NT2/D1 (cell line): Measurements from ENCODE around the gene GAA.
A peak's percentile ranks its signal among the peaks of the same experiment; 100 is the strongest.

Source experiments
- DNase-seq: peaks from one replicate; pipeline ENCODE4 v3.0.0-alpha.2; 2011; ENCODE audit warnings: low read depth, low spot score
- H3K27me3 ChIP-seq: 2 replicates; pipeline ENCODE4 v1.6.0; 2011; ENCODE audit warnings: mild to moderate bottlenecking; ENCODE audit not compliant: insufficient read length, insufficient read depth
- H3K36me3 ChIP-seq: 2 replicates; pipeline ENCODE4 v1.6.1; 2011; ENCODE audit warnings: mild to moderate bottlenecking, low read length, mixed read lengths; ENCODE audit not compliant: insufficient read depth, insufficient read length
- H3K4me1 ChIP-seq: 2 replicates; pipeline ENCODE4 v1.5.1; 2011; ENCODE audit not compliant: insufficient read depth, insufficient read length
- H3K4me3 ChIP-seq: 2 replicates; pipeline ENCODE4 v1.5.1; 2011; ENCODE audit warnings: low read depth; ENCODE audit not compliant: insufficient read length
- H3K9ac ChIP-seq: 2 replicates; pipeline ENCODE4 v1.6.0; 2011; ENCODE audit warnings: low read depth; ENCODE audit not compliant: insufficient read length
- H3K9me3 ChIP-seq: 2 replicates; pipeline ENCODE4 v1.5.1; 2011; ENCODE audit warnings: mild to moderate bottlenecking, low read length; ENCODE audit not compliant: insufficient read depth
- SUZ12 ChIP-seq: IDR thresholded peaks from 2 replicates; pipeline ENCODE4 v1.6.1; 2011; ENCODE audit not compliant: insufficient read length, insufficient read depth; ENCODE audit errors: extremely low read depth
- YY1 ChIP-seq: IDR thresholded peaks from 2 replicates; pipeline ENCODE4 v1.6.1; 2011; ENCODE audit not compliant: insufficient read length, insufficient read depth
- ZNF274 ChIP-seq: IDR thresholded peaks from 2 replicates; pipeline ENCODE4 v1.6.1; 2011; ENCODE audit warnings: mild to moderate bottlenecking, low read depth, low read length

Gene GAA

GRCh38 chr17:80095038-80095843, 6.1 kb upstream of the GAA start:
- no peak for TF ChIP-seq YY1
- TF ChIP-seq SUZ12: no peak
- TF ChIP-seq ZNF274: no peak
- Histone ChIP-seq H3K4me3 (no peak overlapping the region), H3K9me3 (no peaks in the 10 kb centered on the region), H3K27me3 (peaks cover 4% of the 10 kb centered on the region), H3K4me1 (peaks cover 15% of the 10 kb centered on the region), H3K9ac (peak overlapping the region; percentile 38), H3K36me3 (no peaks in the 10 kb centered on the region)
- no peak for DNase-seq

GRCh38 chr17:80095844-80096475, 5.4 kb upstream of the GAA start:
- DNase-seq: no peak
- H3K36me3 ChIP-seq: no peaks in the 10 kb centered on the region
- H3K4me1 ChIP-seq: peaks cover 9% of the 10 kb centered on the region
- no peak for TF ChIP-seq SUZ12
- no peak for TF ChIP-seq ZNF274
- TF ChIP-seq YY1: no peak
- no peak overlapping the region for H3K4me3 ChIP-seq
- H3K9me3 ChIP-seq: no peaks in the 10 kb centered on the region
- H3K9ac ChIP-seq: no peak overlapping the region
- peaks cover 6% of the 10 kb centered on the region for H3K27me3 ChIP-seq

GRCh38 chr17:80096561-80097021, 4.8 kb upstream of the GAA start:
- no peaks in the 10 kb centered on the region for H3K9me3 ChIP-seq
- no peak overlapping the region for H3K4me3 ChIP-seq
- no peak for DNase-seq
- H3K9ac ChIP-seq: peak overlapping the region; percentile 17
- TF ChIP-seq YY1 (no peak), SUZ12 (no peak), ZNF274 (no peak)
- H3K4me1 ChIP-seq: peaks cover 9% of the 10 kb centered on the region
- no peaks in the 10 kb centered on the region for H3K36me3 ChIP-seq
- peaks cover 6% of the 10 kb centered on the region for H3K27me3 ChIP-seq

- peaks cover 9% of the 10 kb centered on the region for H3K4me1 ChIP-seq
- peaks cover 6% of the 10 kb centered on the region for H3K27me3 ChIP-seq
- DNase-seq: no peak
- H3K9ac ChIP-seq: peak overlapping the region; percentile 17
- no peaks in the 10 kb centered on the region for H3K36me3 ChIP-seq
- no peak for TF ChIP-seq YY1
- no peak for TF ChIP-seq SUZ12
- TF ChIP-seq ZNF274: no peak
- H3K4me3 ChIP-seq: no peak overlapping the region
- no peaks in the 10 kb centered on the region for H3K9me3 ChIP-seq
Measured at GRCh38 chr17:80097127-80097621, 4.2 kb upstream of the GAA start.

- Histone ChIP-seq H3K9me3 (no peaks in the 10 kb centered on the region), H3K4me3 (no peak overlapping the region), H3K27me3 (peaks cover 6% of the 10 kb centered on the region), H3K9ac (no peak overlapping the region), H3K36me3 (no peaks in the 10 kb centered on the region), H3K4me1 (peaks cover 10% of the 10 kb centered on the region)
- DNase-seq: no peak
- TF ChIP-seq ZNF274 (no peak), YY1 (no peak), SUZ12 (no peak)
Measured at GRCh38 chr17:80097844-80098691, 3.3 kb upstream of the GAA start.

GRCh38 chr17:80099291-80100034, 1.9 kb upstream of the GAA start:
- TF ChIP-seq ZNF274: no peak
- TF ChIP-seq YY1: no peak
- no peak for TF ChIP-seq SUZ12
- Histone ChIP-seq H3K4me1 (peaks cover 19% of the 10 kb centered on the region), H3K9ac (no peak overlapping the region), H3K4me3 (no peak overlapping the region), H3K36me3 (no peaks in the 10 kb centered on the region), H3K9me3 (no peaks in the 10 kb centered on the region), H3K27me3 (peaks cover 6% of the 10 kb centered on the region)
- no peak for DNase-seq
